T-helper 2 cell treated with Interferon-gamma antibody and Interleukin-4, amounts not matched to agents 5 μg/mL and 100 μg/mL, for 36 hours (primary cell): ENCODE measurements around the gene FAM186B.

Experiments
- DNase-seq: peaks from one replicate; pipeline ENCODE4 v3.0.0; 2021; ENCODE audit warnings: low spot score
- H3K27ac Mint-ChIP-seq: one replicate; pipeline ENCODE4 v1.8.0; 2021; ENCODE audit warnings: mild to moderate bottlenecking, mixed read lengths
- H3K27me3 Mint-ChIP-seq: one replicate; pipeline ENCODE4 v1.8.0; 2021; ENCODE audit warnings: low read depth, mixed read lengths
- H3K36me3 Mint-ChIP-seq: one replicate; pipeline ENCODE4 v1.8.0; 2021; ENCODE audit warnings: low read depth, mixed read lengths
- H3K4me1 Mint-ChIP-seq: one replicate; pipeline ENCODE4 v1.8.0; 2021; ENCODE audit warnings: low read depth, mixed read lengths
- H3K4me3 Mint-ChIP-seq: one replicate; pipeline ENCODE4 v1.8.0; 2022; ENCODE audit warnings: mild to moderate bottlenecking, moderate library complexity, mixed read lengths
- H3K9me3 Mint-ChIP-seq: one replicate; pipeline ENCODE4 v1.8.0; 2021; ENCODE audit warnings: mixed read lengths

FAM186B gene

DNA sequence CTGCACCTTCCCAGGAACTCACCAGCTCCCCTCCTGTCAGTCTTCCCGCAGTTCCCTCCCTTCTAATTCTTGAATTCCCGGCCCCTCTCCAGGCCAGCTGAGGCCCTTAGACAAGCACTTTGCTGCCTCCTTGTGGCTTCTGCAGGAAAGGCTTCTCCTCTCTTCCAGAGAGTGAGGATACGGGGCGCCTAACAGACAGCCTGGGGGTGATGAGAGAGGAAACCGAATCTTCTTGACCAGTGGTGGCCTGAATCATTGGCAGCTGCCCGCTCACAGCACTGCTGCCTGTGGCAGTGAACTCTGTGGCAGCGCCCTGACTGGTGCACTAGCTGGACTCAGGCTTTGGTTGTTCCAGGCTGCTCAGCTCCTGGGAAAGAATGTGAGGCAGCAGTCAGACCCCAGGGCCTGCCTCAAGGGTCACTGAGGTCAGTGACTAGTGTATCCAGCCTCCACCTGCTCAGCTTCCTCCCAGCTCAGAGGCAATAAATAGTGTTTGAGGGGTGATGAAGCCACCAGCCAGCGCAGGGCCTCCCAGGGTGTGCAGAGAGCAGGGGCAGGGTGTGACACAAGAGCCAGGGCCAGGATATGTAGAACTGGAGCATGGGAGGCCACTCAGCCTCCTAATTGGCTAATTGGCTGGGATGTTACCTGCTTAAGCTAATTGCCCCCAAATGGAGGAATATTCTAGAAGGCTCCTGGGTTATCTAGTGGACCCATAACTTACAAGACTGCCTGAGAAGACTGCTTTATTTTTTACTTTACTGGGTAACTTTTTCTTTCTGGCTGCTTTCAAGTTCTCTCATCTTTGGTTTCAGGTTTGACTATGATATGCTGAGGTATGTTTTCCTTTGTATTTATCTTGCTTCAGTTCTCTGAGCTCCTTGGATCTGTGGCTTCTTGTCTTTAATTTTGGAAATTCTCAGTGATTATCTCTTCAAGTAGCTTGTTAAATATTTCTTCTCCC lies 24.6 kb downstream of the FAM186B start:
- peak; percentile 33 for DNase-seq
- H3K4me3 Mint-ChIP-seq, result no peak overlapping the region
- H3K4me1 Mint-ChIP-seq, result peaks cover 14% of the 10 kb centered on the region
- H3K9me3 Mint-ChIP-seq, result no peaks in the 10 kb centered on the region
- H3K36me3 Mint-ChIP-seq, result no peaks in the 10 kb centered on the region
- H3K27ac Mint-ChIP-seq, result peak overlapping the region; percentile 2
- H3K27me3 Mint-ChIP-seq, result no peaks in the 10 kb centered on the region

DNA sequence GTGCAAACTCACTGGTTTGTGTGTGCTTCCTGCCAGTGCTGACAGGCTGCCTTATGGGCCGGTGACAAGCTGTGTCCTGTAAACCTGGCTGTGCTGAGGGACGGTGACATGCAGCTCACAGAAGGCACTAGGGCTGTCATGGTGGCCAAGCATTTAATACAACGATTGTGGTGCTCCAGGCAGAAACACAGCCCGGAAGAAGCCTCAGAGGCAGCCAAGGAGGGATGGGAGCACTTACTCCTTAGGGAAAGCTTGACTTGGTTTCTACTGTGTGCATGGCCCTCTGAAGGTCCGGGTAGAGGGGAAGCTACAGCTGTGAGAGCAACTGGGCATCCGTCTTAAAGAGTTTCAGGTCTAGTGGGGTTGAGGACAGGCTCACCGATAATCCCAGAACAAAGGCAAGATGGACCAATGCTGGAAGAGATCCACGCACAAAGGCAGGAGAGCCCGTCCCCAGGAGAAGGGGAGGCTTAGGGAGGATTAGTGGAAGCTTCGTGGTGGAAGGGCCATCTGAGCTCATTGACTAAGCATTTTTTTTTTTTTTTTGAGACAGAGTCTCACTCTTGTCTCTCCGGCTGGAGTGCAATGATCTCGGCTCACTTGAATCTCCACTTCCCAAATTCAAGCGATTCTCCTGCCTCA lies 26.8 kb downstream of the FAM186B start:
- Mint-ChIP-seq H3K4me1 (peaks cover 14% of the 10 kb centered on the region), H3K9me3 (no peaks in the 10 kb centered on the region), H3K27me3 (no peaks in the 10 kb centered on the region), H3K4me3 (no peak overlapping the region), H3K36me3 (peaks cover 5% of the 10 kb centered on the region), H3K27ac (no peak overlapping the region)
- DNase-seq, result no peak

DNA sequence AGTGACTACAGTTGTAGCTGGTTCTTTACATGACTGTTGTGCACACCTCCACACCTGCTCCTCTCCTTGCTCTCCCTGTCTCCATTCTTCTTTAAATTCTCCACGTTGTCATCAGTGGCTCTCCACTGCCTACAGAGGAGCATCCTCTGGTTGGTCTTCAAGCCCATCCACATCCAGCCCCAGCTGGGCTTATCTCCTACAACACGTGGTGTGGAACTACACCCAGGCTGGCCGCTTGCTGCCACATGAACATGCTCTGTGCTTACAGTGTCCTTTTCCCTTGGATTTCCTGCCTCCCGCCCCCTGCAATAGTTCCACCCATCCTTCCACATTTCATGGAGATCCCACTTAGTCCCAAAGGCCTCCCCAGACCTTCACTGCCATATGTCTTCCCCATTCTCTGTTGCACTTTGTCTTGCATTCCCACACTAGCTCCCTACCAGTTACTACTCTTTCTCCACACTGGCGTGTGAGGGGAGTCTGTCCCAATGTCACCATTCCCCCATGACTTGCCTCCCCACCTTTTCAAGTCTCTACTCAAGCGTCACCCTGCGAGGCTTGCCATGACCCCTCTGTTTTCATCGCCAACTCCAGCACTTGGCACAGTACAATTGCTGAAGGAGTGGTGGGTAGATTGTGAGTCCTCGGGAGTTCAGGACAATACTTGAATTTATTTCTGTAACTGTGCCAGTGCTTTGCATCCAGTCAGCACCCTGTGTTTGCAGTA lies 27.7 kb downstream of the FAM186B start:
- Mint-ChIP-seq H3K4me1 (peaks cover 14% of the 10 kb centered on the region), H3K36me3 (peaks cover 8% of the 10 kb centered on the region), H3K9me3 (no peaks in the 10 kb centered on the region), H3K27ac (no peak overlapping the region), H3K4me3 (no peak overlapping the region), H3K27me3 (no peaks in the 10 kb centered on the region)
- DNase-seq, result no peak

DNA sequence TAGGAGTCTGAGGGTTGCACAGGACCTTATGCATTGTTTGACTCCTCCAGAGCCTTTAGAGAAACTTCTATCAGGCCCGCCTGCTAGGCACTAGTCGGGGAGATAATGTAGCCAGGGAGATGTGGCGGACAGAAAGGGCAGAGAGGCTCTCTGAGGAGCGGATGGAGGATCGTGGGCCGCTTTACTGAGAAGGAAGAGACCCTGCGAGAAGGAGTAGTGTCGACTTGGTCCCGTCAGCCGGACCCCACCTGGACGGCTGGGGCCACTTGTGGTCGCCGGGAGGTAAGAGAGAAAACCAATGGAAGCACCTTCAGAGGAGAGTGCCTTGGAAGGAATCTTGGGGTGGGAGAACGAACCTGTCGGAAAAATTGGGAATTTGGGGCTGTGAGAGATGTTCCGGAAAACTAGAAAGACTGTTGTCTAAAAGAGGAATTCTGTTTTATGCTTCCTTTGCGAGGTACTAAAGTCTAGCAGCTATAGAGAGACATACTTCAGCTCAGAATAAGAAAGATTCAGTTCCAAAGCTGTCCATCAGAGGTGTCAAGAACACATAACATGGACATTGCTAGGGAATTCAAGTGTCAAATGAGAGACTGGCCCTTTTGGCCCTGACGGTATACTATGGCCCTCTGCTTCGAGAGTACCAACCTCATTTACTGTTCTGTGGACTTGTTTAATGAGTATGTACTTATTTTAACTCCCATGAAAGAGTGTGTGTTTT lies 36.8 kb downstream of the FAM186B start:
- peak overlapping the region; percentile 98 for H3K4me3 Mint-ChIP-seq
- peaks cover 39% of the 10 kb centered on the region for H3K4me1 Mint-ChIP-seq
- H3K36me3 Mint-ChIP-seq, result peaks cover 24% of the 10 kb centered on the region
- H3K27me3 Mint-ChIP-seq, result no peaks in the 10 kb centered on the region
- H3K9me3 Mint-ChIP-seq, result no peaks in the 10 kb centered on the region
- DNase-seq, result no peak
- H3K27ac Mint-ChIP-seq, result peak overlapping the region; percentile 99

DNA sequence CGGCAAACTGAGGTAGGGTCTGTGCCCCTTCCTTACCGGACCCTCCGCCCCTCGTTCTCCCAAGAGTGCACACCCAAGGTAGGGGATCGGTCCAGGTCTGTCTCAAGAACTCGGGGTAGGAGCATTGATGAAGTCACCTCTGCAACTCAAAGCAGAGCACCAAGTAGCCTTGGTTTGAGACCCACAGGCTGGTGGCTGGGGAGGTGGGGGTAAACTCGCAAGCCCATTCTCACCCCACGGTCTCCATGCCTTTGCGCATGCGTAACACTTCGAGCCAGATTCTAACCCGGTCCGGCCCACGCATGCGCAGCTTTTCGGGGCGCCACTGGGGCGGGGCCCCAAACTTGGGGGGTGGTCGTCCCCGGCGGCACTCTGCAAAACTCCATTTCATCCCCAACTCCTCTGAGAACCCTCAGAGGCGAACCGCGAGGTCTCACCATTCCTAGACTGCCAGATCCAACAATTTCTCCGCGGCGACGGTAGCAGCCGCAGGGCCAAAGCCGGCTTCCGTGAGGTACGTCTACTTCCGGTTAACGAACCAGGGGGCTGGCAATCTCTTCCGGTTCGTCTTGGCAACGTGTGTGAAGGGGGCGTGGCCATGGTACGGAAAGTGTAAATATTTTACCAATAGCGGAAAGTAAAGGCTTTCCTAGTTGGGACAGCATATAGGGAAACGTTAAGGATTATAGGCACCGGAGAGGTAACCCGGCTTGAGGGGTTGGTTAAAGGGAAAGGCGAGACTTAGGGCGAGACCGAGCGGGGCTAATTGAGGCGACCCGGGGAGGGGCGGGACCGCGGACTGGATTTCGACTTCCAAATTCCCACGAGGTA lies 37.6 kb downstream of the FAM186B start, which contains the start of gene MCRS1:
MCRS1 (minus strand) TSS at position 532 of the 831 bp plus-strand sequence. CDS start 1,411 bp downstream, outside the sequence.
- H3K36me3 Mint-ChIP-seq, result peaks cover 26% of the 10 kb centered on the region
- DNase-seq, result peak; percentile 87
- no peaks in the 10 kb centered on the region for H3K9me3 Mint-ChIP-seq
- peak within 1 kb of the TSS; percentile 99 for H3K27ac Mint-ChIP-seq
- no peaks in the 10 kb centered on the region for H3K27me3 Mint-ChIP-seq
- peak within 1 kb of the TSS; percentile 98 for H3K4me3 Mint-ChIP-seq
- H3K4me1 Mint-ChIP-seq, result peaks cover 40% of the 10 kb centered on the region

DNA sequence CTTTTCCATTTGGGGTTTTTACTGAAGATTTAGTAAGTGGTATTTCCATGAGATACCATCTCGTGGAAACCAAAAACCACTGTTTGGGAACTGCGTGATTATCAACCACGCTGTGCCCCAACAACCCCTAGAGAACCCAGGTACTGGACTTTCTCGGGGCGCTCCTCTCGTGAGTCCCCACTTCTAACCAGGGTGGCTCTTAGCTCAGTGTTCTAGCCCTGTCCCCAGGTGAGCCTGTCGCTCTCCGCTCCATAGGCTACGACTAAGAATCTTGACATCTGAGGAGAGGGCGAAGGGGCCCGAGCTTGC lies 38.2 kb downstream of the FAM186B start:
- H3K9me3 Mint-ChIP-seq, result no peaks in the 10 kb centered on the region
- H3K4me3 Mint-ChIP-seq, result peak overlapping the region; percentile 98
- peak overlapping the region; percentile 99 for H3K27ac Mint-ChIP-seq
- peaks cover 42% of the 10 kb centered on the region for H3K4me1 Mint-ChIP-seq
- H3K27me3 Mint-ChIP-seq, result no peaks in the 10 kb centered on the region
- no peak for DNase-seq
- H3K36me3 Mint-ChIP-seq, result peaks cover 32% of the 10 kb centered on the region

DNA sequence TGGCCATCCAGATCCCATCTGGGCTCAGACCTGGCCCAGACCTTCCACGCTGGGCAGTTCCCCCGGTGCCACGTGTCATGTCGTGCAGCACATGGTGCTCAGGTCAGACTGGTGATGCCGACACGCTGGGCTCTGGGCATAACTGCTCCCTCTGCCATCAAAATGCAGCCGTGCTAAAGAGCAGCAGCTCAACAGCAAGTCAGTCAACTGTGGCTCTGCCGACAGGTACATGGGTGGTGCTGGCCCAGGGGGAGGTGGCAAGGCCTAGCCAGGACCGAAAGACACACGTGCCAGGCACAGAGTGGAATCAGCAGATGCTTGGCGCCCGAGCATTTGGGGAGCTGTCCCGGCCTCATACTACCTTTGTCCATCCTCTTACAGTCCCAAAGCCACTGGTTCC lies 39.1 kb downstream of the FAM186B start:
- Mint-ChIP-seq H3K36me3 (peaks cover 37% of the 10 kb centered on the region), H3K4me1 (peaks cover 42% of the 10 kb centered on the region), H3K27me3 (no peaks in the 10 kb centered on the region), H3K4me3 (peak overlapping the region; percentile 72), H3K27ac (no peak overlapping the region), H3K9me3 (no peaks in the 10 kb centered on the region)
- DNase-seq, result no peak

DNA sequence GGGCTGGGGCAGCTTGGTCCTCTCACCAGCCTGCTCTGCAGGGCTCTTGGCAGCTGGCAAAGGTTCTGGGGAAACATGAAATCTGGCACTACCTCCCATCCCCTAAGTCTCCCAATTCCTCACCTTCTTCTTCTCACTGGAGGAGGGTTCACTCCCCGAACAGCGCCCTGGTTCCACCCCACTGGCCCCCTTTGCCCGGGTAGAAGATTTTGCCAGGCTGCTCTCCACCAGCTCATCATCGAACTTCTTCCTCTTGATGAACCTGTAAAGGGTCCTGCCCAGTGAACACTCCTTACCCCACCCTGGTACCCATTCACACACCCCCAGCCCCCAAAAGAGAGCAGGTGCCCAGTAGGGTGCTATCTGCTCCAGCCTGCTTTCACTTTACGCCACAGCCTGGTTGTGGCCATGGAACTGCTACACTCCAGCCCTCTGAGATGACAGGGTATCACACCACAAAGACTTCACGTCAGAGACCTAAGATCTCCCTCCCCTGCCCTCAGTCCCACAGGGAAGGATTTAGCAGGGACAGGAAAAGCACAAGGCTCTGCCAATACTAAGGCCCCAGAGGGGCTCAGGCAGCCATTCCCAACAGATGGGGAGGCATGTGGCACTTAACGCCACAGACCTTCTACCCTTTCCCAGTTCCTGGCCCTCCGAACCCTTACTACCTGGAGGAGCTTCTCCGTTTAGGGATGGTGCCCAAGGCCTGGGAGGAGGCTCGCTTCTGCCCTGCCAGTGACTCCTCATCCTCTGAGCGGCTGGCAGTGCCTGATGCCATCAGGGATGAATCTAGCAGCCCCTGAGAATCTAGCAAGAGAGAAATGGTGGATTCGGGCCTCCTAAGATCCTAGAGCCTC lies 39.8 kb downstream of the FAM186B start:
- Mint-ChIP-seq H3K36me3 (peaks cover 37% of the 10 kb centered on the region), H3K4me1 (peaks cover 37% of the 10 kb centered on the region), H3K4me3 (peak overlapping the region; percentile 72), H3K9me3 (no peaks in the 10 kb centered on the region), H3K27ac (peak overlapping the region; percentile 45), H3K27me3 (no peaks in the 10 kb centered on the region)
- no peak for DNase-seq

DNA sequence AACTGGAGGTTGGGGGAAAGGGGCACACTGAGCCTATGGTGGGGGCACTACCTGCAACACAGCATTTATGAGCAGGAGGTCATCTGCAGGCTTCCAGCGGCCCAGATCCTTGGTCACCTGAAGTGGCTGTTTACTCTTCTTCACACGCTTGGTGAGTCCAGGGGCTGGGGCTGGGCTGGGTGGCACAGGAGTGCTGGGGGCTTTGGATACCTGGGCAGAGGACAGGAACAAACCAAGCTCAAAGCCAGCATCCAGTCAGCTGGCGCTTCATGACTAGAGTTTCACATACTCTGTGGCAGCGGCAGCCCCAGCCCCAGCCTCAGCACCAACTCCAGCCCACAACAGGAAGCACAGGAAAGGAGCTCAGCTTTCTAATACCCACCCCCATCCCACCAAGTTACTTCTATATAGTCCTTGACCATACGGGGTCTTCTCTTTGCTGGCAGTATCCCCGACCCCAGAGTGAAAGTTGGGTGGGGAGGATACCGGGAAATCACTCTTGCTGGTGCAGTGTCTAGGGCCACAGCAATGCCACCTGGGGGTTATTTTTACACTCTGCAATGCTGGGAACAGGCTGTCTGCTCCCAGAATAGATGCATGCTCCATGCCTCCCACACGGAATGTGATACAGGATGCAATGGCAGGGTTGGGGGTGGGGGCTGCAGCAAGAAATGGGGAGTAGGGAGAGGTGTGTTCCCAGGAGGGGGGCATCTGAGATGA lies 40.6 kb downstream of the FAM186B start:
- no peaks in the 10 kb centered on the region for H3K9me3 Mint-ChIP-seq
- no peaks in the 10 kb centered on the region for H3K27me3 Mint-ChIP-seq
- peaks cover 42% of the 10 kb centered on the region for H3K36me3 Mint-ChIP-seq
- H3K4me1 Mint-ChIP-seq, result peaks cover 36% of the 10 kb centered on the region
- peak overlapping the region; percentile 66 for H3K27ac Mint-ChIP-seq
- no peak for DNase-seq
- H3K4me3 Mint-ChIP-seq, result peak overlapping the region; percentile 72

DNA sequence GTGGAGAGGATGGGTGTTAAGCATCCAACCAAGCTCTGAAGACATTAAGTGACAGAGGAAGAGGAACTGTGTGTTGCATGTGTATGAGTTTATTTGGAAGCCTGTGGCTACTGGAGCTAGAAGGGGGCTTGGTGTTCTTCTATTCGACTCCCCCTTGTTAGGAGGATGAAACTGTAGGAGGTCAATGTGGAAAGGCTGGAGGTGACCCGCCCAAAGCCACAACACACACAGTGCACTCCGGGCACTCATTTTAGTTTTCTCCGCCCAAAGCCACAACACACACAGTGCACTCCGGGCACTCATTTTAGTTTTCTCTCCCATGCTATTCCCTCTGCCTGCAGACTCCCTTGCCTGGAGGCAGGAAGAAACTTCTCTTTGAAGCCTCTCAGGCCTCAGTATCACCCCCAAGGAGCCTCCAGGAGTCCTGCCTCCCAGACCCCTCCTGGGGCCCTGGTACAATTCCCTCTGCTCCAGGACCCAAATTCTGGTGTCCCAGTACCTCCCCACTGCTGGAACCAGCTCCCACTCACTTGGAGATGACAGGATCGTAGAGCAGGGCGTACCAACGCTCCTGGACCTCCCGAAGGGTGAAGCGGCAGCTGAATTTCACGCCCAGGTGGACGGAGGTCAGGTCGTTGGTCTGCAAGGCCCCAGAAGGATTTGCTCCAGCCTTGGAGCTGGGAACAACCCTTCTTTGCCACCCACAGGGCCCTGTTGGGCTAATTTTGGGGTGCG lies 41.3 kb downstream of the FAM186B start:
- H3K4me1 Mint-ChIP-seq, result peaks cover 36% of the 10 kb centered on the region
- no peak for DNase-seq
- H3K9me3 Mint-ChIP-seq, result no peaks in the 10 kb centered on the region
- peak overlapping the region; percentile 72 for H3K4me3 Mint-ChIP-seq
- peak overlapping the region; percentile 60 for H3K27ac Mint-ChIP-seq
- H3K27me3 Mint-ChIP-seq, result no peaks in the 10 kb centered on the region
- H3K36me3 Mint-ChIP-seq, result peaks cover 47% of the 10 kb centered on the region

DNA sequence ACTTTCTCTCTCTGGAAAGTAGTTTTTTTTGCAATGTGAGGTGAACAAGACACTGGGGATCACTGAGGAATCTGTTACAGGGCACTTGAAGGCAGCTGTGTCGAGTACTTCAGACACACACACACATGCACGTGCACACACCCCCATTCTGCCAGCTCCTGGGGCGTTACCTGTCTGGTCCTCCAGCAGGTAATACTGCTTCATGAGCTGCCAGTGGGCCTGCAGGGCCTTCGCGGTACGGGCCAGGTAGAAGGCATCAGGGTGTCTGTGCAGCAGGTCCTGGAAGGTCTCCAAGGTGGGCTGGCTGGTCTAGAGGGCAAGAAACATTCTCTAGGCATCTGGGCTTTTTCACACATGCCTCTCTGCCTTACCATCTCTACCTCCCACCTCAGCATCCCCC lies 42.6 kb downstream of the FAM186B start:
- Mint-ChIP-seq H3K4me1 (peaks cover 31% of the 10 kb centered on the region), H3K9me3 (no peaks in the 10 kb centered on the region), H3K4me3 (no peak overlapping the region), H3K27me3 (no peaks in the 10 kb centered on the region), H3K36me3 (peaks cover 50% of the 10 kb centered on the region), H3K27ac (no peak overlapping the region)
- no peak for DNase-seq
